HG03045 (cell line): Measurements from ENCODE around the gene ADAMTS14.

Experiments used
- ATAC-seq: cut with Tn5 transposase; IDR thresholded peaks from one replicate; pipeline ENCODE4 v1.9.1; 2021; ENCODE audit warnings: mild to moderate bottlenecking, moderate library complexity; ENCODE audit not compliant: unreplicated experiment

Gene ADAMTS14

GRCh38 chr10:70748801-70749573, 76.7 kb downstream of the ADAMTS14 start:
- no peak for ATAC-seq

- ATAC-seq: no peak
Measured at GRCh38 chr10:70749756-70750155, 77.5 kb downstream of the ADAMTS14 start.

DNA sequence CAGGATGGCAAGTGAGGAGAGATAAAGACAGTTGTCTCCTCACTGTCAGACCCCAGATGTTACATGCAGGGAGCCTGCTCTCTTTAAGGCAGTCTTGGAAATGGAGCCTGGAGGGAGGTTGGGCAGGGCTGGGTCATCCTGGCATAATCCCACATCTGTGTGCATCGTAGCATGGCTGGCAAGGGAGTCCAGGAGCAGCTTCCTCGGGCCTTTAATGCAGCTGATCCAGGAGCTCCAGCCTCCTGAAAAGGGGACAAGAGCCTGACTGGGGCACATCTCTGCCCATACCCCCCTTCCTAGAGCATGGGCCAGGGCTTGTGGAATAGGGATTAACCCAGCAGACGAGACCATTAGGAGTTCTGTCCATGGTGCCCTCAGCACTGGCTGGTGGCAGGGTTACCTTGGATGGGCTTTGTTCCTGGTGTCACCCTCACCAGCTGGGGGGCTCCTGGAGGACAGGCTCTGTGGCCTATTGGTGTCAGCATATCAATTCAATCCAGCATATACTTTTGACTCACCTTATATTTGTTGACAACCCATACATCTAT, 77.9 kb downstream of the ADAMTS14 start:
- no peak for ATAC-seq

- no peak for ATAC-seq
Measured at GRCh38 chr10:70751356-70751755, 79.0 kb downstream of the ADAMTS14 start.

- no peak for ATAC-seq
Measured at GRCh38 chr10:70751991-70752390, 79.7 kb downstream of the ADAMTS14 start.

GRCh38 chr10:70752571-70752970, 80.3 kb downstream of the ADAMTS14 start:
- no peak for ATAC-seq

DNA sequence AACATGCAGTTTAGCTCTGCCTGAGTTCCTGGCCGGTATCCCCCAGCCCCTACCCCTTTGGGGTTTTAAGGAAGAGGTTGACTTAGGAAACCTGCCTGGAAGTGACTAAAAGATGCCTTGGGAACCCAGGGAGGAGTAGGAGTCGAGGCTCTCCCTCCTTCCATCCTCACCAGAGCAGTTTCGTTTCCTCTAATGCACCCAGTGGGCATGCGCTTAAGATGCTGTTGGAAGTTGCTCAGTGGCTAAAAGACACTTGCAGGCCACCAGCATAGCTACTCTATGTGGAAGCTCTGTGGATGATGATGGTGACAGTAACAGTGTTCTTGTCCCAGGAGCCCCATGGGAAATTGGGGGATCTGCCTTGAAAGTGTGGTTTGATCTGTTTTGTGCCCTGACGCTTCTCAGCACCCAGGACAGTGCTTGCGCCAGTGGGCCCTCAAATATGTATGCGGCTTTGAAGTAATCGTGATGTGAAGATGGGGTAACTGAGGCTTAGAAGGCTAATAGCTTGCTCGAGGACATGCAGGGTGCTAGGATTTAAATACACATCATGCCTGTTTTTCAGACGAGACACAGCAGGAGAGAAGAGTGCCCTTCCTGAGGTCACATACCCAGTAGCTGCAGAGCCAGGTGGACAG, 80.8 kb downstream of the ADAMTS14 start:
- no peak for ATAC-seq

- no peak for ATAC-seq
Measured at GRCh38 chr10:70753841-70754621, 81.7 kb downstream of the ADAMTS14 start.

GRCh38 chr10:70756700-70757360, 84.5 kb downstream of the ADAMTS14 start:
- ATAC-seq: no peak

- ATAC-seq: no peak
Measured at GRCh38 chr10:70757856-70758255, 85.5 kb downstream of the ADAMTS14 start.

- no peak for ATAC-seq
Measured at GRCh38 chr10:70758757-70759514, 86.6 kb downstream of the ADAMTS14 start.

GRCh38 chr10:70759781-70760180, 87.5 kb downstream of the ADAMTS14 start:
- ATAC-seq: no peak

GRCh38 chr10:70760271-70760787, 88.0 kb downstream of the ADAMTS14 start:
- no peak for ATAC-seq

GRCh38 chr10:70761031-70761601, 88.8 kb downstream of the ADAMTS14 start:
- ATAC-seq: no peak

DNA sequence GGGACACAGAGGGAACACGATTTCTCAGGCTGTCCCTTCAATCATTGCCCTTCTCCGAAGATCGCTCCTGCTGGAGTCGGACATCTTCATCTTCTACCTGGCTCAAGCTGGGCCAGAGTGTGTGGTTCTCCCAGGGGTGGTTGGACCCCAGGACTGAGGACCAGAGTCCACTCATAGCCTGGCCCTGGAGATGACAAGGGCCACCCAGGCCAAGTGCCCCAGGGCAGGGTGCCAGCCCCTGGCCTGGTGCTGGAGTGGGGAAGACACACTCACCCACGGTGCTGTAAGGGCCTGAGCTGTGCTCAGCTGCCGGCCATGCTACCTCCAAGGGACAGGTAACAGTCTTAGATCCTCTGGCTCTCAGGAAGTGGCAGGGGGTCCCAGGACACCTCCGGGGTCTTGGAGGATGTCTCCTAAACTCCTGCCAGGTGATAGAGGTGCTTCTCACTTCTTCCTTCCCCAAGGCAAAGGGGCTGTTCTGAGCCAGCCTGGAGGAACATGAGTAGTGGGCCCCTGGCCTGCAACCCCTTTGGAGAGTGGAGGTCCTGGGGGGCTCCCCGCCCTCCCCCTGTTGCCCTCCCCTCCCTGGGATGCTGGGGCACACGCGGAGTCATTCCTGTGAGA, 89.5 kb downstream of the ADAMTS14 start:
- no peak for ATAC-seq

DNA sequence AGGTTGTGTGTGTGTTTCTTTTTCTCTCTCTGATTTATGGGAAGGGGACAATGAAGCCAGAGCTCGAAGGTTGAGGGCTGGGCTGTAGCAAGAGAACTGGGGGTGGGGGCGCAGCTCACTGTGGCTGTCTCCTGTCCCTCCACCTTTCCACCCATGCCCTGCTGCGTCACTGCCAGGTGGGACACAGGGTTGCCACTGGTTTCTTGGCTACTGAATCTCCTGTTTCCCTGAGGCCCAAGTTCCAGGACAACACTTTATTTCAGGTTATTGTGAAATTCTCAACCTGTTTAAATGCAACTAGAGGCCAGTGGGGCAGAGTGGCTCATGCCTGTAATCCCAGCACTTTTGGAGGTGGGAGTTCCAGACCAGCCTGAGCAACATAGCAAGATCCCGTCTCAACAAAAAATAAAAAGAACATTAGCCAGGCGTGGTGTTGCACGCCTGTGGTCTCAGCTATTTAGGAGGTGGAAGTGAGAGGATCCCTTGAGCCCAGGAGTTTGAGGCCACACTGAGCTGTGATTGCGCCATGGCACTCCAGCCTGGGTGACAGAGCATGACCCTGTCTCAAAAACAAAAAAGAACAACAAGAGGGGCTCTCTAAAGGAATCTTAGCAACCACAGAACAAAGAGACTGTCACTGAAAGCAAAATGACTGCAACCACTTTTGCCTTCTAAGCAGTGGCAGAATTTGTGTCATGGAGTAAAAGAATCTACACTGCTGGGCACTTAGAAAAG, 90.3 kb downstream of the ADAMTS14 start:
- ATAC-seq: no peak

- no peak for ATAC-seq
Measured at GRCh38 chr10:70763567-70763966, 91.3 kb downstream of the ADAMTS14 start.

- ATAC-seq: no peak
Measured at GRCh38 chr10:70765794-70766594, 93.7 kb downstream of the ADAMTS14 start.
